H9 (cell line): Measurements from ENCODE around the gene MXD3. TPM values are rescaled to one million over a fixed set of nuclear protein-coding genes. Genes with fewer than 3 reads are reported as not detected.

Source experiments
- DNase-seq: peaks from one replicate; pipeline ENCODE4 v3.0.0-alpha.2; 2017
- H2AFZ ChIP-seq: one replicate; pipeline ENCODE4 v1.6.1; 2013; ENCODE audit warnings: mild to moderate bottlenecking, low read length, control low read depth, moderate library complexity
- H2AK5ac ChIP-seq: 2 replicates; pipeline ENCODE4 v1.6.1; 2013; ENCODE audit warnings: low read length, control low read depth, mixed read lengths; ENCODE audit not compliant: insufficient read length
- H2BK120ac ChIP-seq: one replicate; pipeline ENCODE4 v1.6.1; 2013; ENCODE audit warnings: low read depth, mild to moderate bottlenecking, low read length, control low read depth, inconsistent platforms; ENCODE audit not compliant: poor library complexity, severe bottlenecking
- H2BK12ac ChIP-seq: 2 replicates; pipeline ENCODE4 v1.6.1; 2013; ENCODE audit warnings: low read length, control low read depth, mixed read lengths, low read depth; ENCODE audit not compliant: insufficient read length
- H2BK15ac ChIP-seq: 2 replicates; pipeline ENCODE4 v1.6.1; 2013; ENCODE audit warnings: low read depth, low read length, control low read depth
- H2BK20ac ChIP-seq: one replicate; pipeline ENCODE4 v1.6.1; 2013; ENCODE audit warnings: low read depth, mild to moderate bottlenecking, low read length, control low read depth, inconsistent platforms; ENCODE audit not compliant: poor library complexity, severe bottlenecking
- H2BK5ac ChIP-seq: 2 replicates; pipeline ENCODE4 v1.6.1; 2013; ENCODE audit warnings: low read length, control low read depth, mixed read lengths; ENCODE audit not compliant: insufficient read length
- H3K14ac ChIP-seq: 2 replicates; pipeline ENCODE4 v1.6.1; 2013; ENCODE audit warnings: low read length, control low read depth; ENCODE audit not compliant: insufficient read depth
- H3K18ac ChIP-seq: 2 replicates; pipeline ENCODE4 v1.6.1; 2013; ENCODE audit warnings: low read depth, mild to moderate bottlenecking, mixed read lengths, low read length, control low read depth; ENCODE audit not compliant: insufficient read length
- H3K23ac ChIP-seq: 2 replicates; pipeline ENCODE4 v1.6.1; 2013; ENCODE audit warnings: low read length, control low read depth, mixed read lengths, low read depth; ENCODE audit not compliant: insufficient read length
- H3K23me2 ChIP-seq: 2 replicates; pipeline ENCODE4 v1.6.1; 2013; ENCODE audit warnings: low read depth, mild to moderate bottlenecking, mixed read lengths, low read length, control low read depth; ENCODE audit not compliant: insufficient read length, poor library complexity, severe bottlenecking
- H3K27ac ChIP-seq: 2 replicates; pipeline ENCODE4 v1.5.1; 2013; ENCODE audit warnings: low read length, control low read depth, mixed read lengths, low read depth; ENCODE audit not compliant: insufficient read length
- H3K27me3 ChIP-seq: 2 replicates; pipeline ENCODE4 v1.6.1; 2013; ENCODE audit warnings: low read length, control low read depth, inconsistent platforms; ENCODE audit not compliant: insufficient read depth
- H3K4ac ChIP-seq: 2 replicates; pipeline ENCODE4 v1.6.1; 2013; ENCODE audit warnings: low read depth, mild to moderate bottlenecking, control low read depth, inconsistent platforms, low read length, moderate library complexity
- H3K4me1 ChIP-seq: 2 replicates; pipeline ENCODE4 v1.6.1; 2013; ENCODE audit warnings: low read length, control low read depth, inconsistent platforms; ENCODE audit not compliant: insufficient read depth
- H3K4me2 ChIP-seq: 2 replicates; pipeline ENCODE4 v1.6.1; 2013; ENCODE audit warnings: low read length, control low read depth, mixed read lengths; ENCODE audit not compliant: insufficient read length, insufficient read depth
- H3K56ac ChIP-seq: 2 replicates; pipeline ENCODE4 v1.6.1; 2013; ENCODE audit warnings: low read depth, mild to moderate bottlenecking, mixed read lengths, low read length, control low read depth; ENCODE audit not compliant: insufficient read length
- H3K79me1 ChIP-seq: 2 replicates; pipeline ENCODE4 v1.6.1; 2013; ENCODE audit warnings: low read depth, mild to moderate bottlenecking, moderate library complexity, low read length, control low read depth, inconsistent platforms; ENCODE audit not compliant: insufficient read depth, poor library complexity, severe bottlenecking
- H3K79me2 ChIP-seq: 2 replicates; pipeline ENCODE4 v1.6.1; 2013; ENCODE audit warnings: low read length, control low read depth, inconsistent platforms; ENCODE audit not compliant: insufficient read depth
- H3K9ac ChIP-seq: 2 replicates; pipeline ENCODE4 v1.6.1; 2013; ENCODE audit warnings: low read length, control low read depth, mixed read lengths; ENCODE audit not compliant: insufficient read length; ENCODE audit errors: extremely low read depth
- H3K9me3 ChIP-seq: one replicate; pipeline ENCODE4 v1.6.1; 2013; ENCODE audit warnings: low read depth, low read length, inconsistent platforms; ENCODE audit not compliant: control insufficient read depth
- H3T11ph ChIP-seq: one replicate; pipeline ENCODE4 v1.6.1; 2013; ENCODE audit warnings: mild to moderate bottlenecking, low read length, control low read depth, inconsistent platforms
- H4K20me1 ChIP-seq: one replicate; pipeline ENCODE4 v1.6.1; 2013; ENCODE audit not compliant: control insufficient read depth, insufficient read length, insufficient read depth
- H4K5ac ChIP-seq: 2 replicates; pipeline ENCODE4 v1.6.1; 2013; ENCODE audit warnings: low read depth, mild to moderate bottlenecking, mixed read lengths, low read length, control low read depth; ENCODE audit not compliant: insufficient read length
- H4K8ac ChIP-seq: replicated peaks from 2 replicates; pipeline ENCODE4 v1.6.1; 2013; ENCODE audit warnings: low read length, control low read depth, mixed read lengths, low read depth; ENCODE audit not compliant: insufficient read length
- H4K91ac ChIP-seq: 2 replicates; pipeline ENCODE4 v1.6.1; 2013; ENCODE audit warnings: low read depth, mild to moderate bottlenecking, moderate library complexity, mixed read lengths, low read length, control low read depth; ENCODE audit not compliant: insufficient read length
- H3K27ac Mint-ChIP-seq, 3 experiments: 2 replicates in 2 of 3; 3 replicates in 1 of 3; pipeline ENCODE4 v1.8.0; 2020 to 2021; ENCODE audit warnings: mixed read lengths in 3 of 3, mild to moderate bottlenecking in 1 of 3, moderate library complexity in 1 of 3
- H3K27me3 Mint-ChIP-seq: 2 replicates; pipeline ENCODE4 v1.8.0; 2021; ENCODE audit warnings: low read depth, mild to moderate bottlenecking, moderate library complexity, mixed read lengths
- H3K36me3 Mint-ChIP-seq, 3 experiments: 2 replicates in 2 of 3; 3 replicates in 1 of 3; pipeline ENCODE4 v1.8.0; 2020 to 2021; ENCODE audit warnings: low read depth in 3 of 3, mixed read lengths in 3 of 3; ENCODE audit not compliant: insufficient read depth in 1 of 3
- H3K4me1 Mint-ChIP-seq, 2 experiments: 2 replicates each; pipeline ENCODE4 v1.8.0; 2020; ENCODE audit warnings: mixed read lengths in 2 of 2
- H3K4me3 Mint-ChIP-seq, 2 experiments: 2 replicates in 1 of 2; 3 replicates in 1 of 2; pipeline ENCODE4 v1.8.0; 2020 to 2021; ENCODE audit warnings: mild to moderate bottlenecking in 2 of 2, mixed read lengths in 2 of 2, moderate library complexity in 1 of 2
- H3K9me3 Mint-ChIP-seq, 2 experiments: 2 replicates in 1 of 2; 3 replicates in 1 of 2; pipeline ENCODE4 v1.8.0; 2020; ENCODE audit warnings: mild to moderate bottlenecking in 2 of 2, mixed read lengths in 2 of 2, moderate library complexity in 1 of 2
- CTCF ChIP-seq: fragments of 200-600 bp; sonication (generic); conservative IDR thresholded peaks from 3 replicates; pipeline ENCODE4 v1.8.0; 2021; ENCODE audit warnings: antibody characterized with exemption, mild to moderate bottlenecking
- WGBS: extraction: QIAGEN DNeasy Blood & Tissue Kit; methylation state at CpG from one replicate; pipeline ENCODE4 v1.1.7; 2013; ENCODE audit warnings: missing lambda C conversion rate, low lambda C conversion rate, mixed read lengths; ENCODE audit not compliant: insufficient read length; ENCODE audit errors: extremely low coverage; 5-methylcytosine and 5-hydroxymethylcytosine counted together
- total RNA-seq: library from RNA; stranded (reverse); gene quantifications from 2 replicates; pipeline ENCODE4 v1.2.1, GENCODE V29; 2021

Gene MXD3
- total RNA-seq, 1 experiment from 2014 or later, result 9.8 TPM

- no peaks in the 10 kb centered on the region; the same call in 1 of the 2 replicates for H3K79me2 ChIP-seq
- H4K20me1 ChIP-seq, result no peaks in the 10 kb centered on the region
- H3K18ac ChIP-seq, result no peak overlapping the region
- no peak overlapping the region for H2BK15ac ChIP-seq
- no peaks in the 10 kb centered on the region for H3K27me3 ChIP-seq
- no peak for DNase-seq
- no peak overlapping the region for H2AK5ac ChIP-seq
- no peak overlapping the region for H3K4ac ChIP-seq
- H2BK20ac ChIP-seq, result no peak overlapping the region
- H3K27ac ChIP-seq, result no peak overlapping the region
- H2AFZ ChIP-seq, result no peak overlapping the region
- no peak overlapping the region for H3T11ph ChIP-seq
- peaks cover 6% of the 10 kb centered on the region; the same call in 1 of the 2 replicates for H3K4me1 ChIP-seq
- no peak overlapping the region for H3K4me3 Mint-ChIP-seq
- H3K9me3 ChIP-seq, result no peaks in the 10 kb centered on the region
- no peaks in the 10 kb centered on the region for H3K79me1 ChIP-seq
- TF ChIP-seq CTCF, result no peak
- no peak overlapping the region for H3K14ac ChIP-seq
- H4K8ac ChIP-seq, result no peak overlapping the region
- no peak overlapping the region for H4K5ac ChIP-seq
- no peaks in the 10 kb centered on the region for H3K23me2 ChIP-seq
- peaks cover 9 to 18% of the 10 kb centered on the region in 2 experiments for H3K4me1 Mint-ChIP-seq
- no peak overlapping the region for H3K56ac ChIP-seq
- H3K27me3 Mint-ChIP-seq, result no peaks in the 10 kb centered on the region; the same call in 1 of the 2 replicates
- no peaks in the 10 kb centered on the region for H3K9me3 Mint-ChIP-seq
- no peak overlapping the region for H2BK120ac ChIP-seq
- no peak overlapping the region for H2BK5ac ChIP-seq
- no peak overlapping the region for H3K9ac ChIP-seq
- no peak overlapping the region for H3K23ac ChIP-seq
- peak overlapping the region in 2 of 3 experiments; percentile 45 to 93; a peak in 2 of 7 replicates for H3K27ac Mint-ChIP-seq
- H3K4me2 ChIP-seq, result no peak overlapping the region
- peaks cover 21 to 74% (median 63%) of the 10 kb centered on the region in 3 experiments; a peak in 6 of 7 replicates for H3K36me3 Mint-ChIP-seq
- no peak overlapping the region for H2BK12ac ChIP-seq
- no CpG with 5 or more reads among the region's 7 CpGs for WGBS
- H4K91ac ChIP-seq, result no peak overlapping the region
Measured at GRCh38 chr5:177335701-177336065, 24.0 kb upstream of the MXD3 start.
